Ishikawa (cell line): ENCODE results near the gene RERGL.

Source experiments
- EP300 ChIP-seq: IDR thresholded peaks from 2 replicates; pipeline ENCODE4 v1.6.1; 2012; ENCODE audit warnings: borderline replicate concordance
- FOXM1 ChIP-seq: IDR thresholded peaks from 2 replicates; pipeline ENCODE4 v1.6.1; 2012; ENCODE audit warnings: low read depth, borderline replicate concordance
- TAF1 ChIP-seq: IDR thresholded peaks from 2 replicates; pipeline ENCODE4 v1.6.1; 2012; ENCODE audit warnings: low read depth, mild to moderate bottlenecking

DNA sequence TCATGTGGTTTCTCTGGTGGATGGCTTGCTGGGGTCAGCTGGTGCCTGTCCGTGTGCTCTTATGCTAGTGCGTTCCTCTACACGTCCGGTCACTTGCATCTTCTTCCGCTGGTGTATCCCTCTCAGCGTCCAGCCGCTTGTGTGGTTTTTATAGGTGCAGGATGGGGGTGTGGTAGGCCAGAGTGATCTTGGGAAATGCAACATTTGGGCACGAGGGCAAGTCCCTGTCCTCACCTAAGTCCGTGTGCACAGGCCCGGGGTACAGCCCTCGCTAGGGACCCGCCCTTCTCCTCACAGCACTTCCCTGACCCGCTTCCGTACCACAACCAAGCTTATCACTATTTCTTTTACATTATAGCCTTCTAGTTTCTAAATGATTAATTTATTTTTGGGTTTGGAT is 17.3 kb downstream of the RERGL start:
- TF ChIP-seq FOXM1, result no peak
- TF ChIP-seq TAF1, result no peak
- no peak for TF ChIP-seq EP300
